OCI-LY3 (cell line): ENCODE results near the gene LUC7L2.

Experiments
- H2AFZ ChIP-seq: fragments of 200-600, 300-600 bp; shearing (Covaris generic); 2 replicates; pipeline ENCODE4 v1.6.0; 2014; ENCODE audit warnings: antibody characterized with exemption, low read depth, low read length
- H3K27ac ChIP-seq: fragments of 200-600, 300-600 bp; sonication (generic); 2 replicates; pipeline ENCODE4 v1.5.1; 2014; ENCODE audit warnings: mild to moderate bottlenecking, low read length, moderate library complexity, mixed read lengths
- H3K27me3 ChIP-seq: fragments of 200-600, 300-600 bp; sonication (generic); 2 replicates; pipeline ENCODE4 v1.6.1; 2014; ENCODE audit warnings: low read depth, low read length, mixed read lengths
- H3K36me3 ChIP-seq: fragments of 200-600, 300-600 bp; sonication (generic); replicated peaks from 2 replicates; pipeline ENCODE3; 2014; ENCODE audit warnings: low read depth, low read length, mixed read lengths
- H3K4me1 ChIP-seq: fragments of 300-600, 200-600 bp; sonication (generic); 2 replicates; pipeline ENCODE4 v1.6.1; 2014; ENCODE audit warnings: low read length, mixed read lengths
- H3K4me2 ChIP-seq: fragments of 200-600, 300-600 bp; sonication (generic); 2 replicates; pipeline ENCODE4 v1.6.1; 2014; ENCODE audit warnings: low read length, mixed read lengths
- H3K4me3 ChIP-seq: fragments of 300-600, 200-600 bp; sonication (generic); 2 replicates; pipeline ENCODE4 v1.5.1; 2014; ENCODE audit warnings: antibody characterized with exemption, mild to moderate bottlenecking, low read length, moderate library complexity
- H3K79me2 ChIP-seq: fragments of 300-600, 200-600 bp; shearing (Covaris generic); 2 replicates; pipeline ENCODE4 v1.6.1; 2014; ENCODE audit warnings: mild to moderate bottlenecking, low read length, mixed read lengths
- H3K9ac ChIP-seq: fragments of 300-600, 200-600 bp; shearing (Covaris generic); 2 replicates; pipeline ENCODE4 v1.6.0; 2014; ENCODE audit warnings: mild to moderate bottlenecking, low read length, moderate library complexity
- H3K9me3 ChIP-seq: fragments of 200-600, 300-600 bp; shearing (Covaris generic); 2 replicates; pipeline ENCODE4 v1.6.1; 2014; ENCODE audit warnings: low read length, mixed read lengths; ENCODE audit not compliant: insufficient read depth
- H4K20me1 ChIP-seq: fragments of 200-600, 300-600 bp; sonication (generic); 2 replicates; pipeline ENCODE4 v1.6.1; 2016; ENCODE audit warnings: low read length, mixed read lengths; ENCODE audit not compliant: insufficient read depth
- EZH2phosphoT487 ChIP-seq: fragments of 200-600 bp; shearing (Covaris generic); IDR thresholded peaks from 2 replicates; pipeline ENCODE4 v1.6.1; 2018; ENCODE audit warnings: antibody characterized with exemption, mixed run types, low read depth
- TF ChIP-seq, protein P1 (sequence below): fragments of 200-600, 300-600 bp; sonication (generic); IDR thresholded peaks from 2 replicates; pipeline ENCODE4 v1.5.1; 2014; ENCODE audit warnings: antibody characterized with exemption, low read length, low read depth

The LUC7L2 gene

DNA sequence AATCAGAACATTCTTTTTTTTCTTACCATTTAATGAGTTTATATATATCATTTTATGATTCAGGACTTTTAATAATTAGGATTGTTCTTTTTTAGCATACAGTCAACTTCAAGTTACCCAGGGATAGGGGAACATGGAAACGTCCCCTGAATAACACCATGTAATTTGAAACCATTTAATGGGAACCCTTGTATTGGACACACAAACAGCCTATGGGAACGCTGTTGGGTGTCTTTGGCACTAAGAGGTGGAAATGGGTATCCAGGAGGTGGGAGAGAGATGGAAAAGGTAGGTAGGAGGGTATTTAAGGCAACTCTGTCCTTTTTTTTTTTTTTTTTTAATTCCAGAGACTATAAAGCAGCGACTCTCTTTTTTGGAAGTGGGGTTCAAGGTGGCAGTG lies 2.6 kb downstream of the LUC7L2 start:
- H3K4me3 ChIP-seq, result no peak overlapping the region
- no peaks in the 10 kb centered on the region for H3K27me3 ChIP-seq
- peaks cover 20% of the 10 kb centered on the region for H3K4me1 ChIP-seq
- H3K9me3 ChIP-seq, result no peaks in the 10 kb centered on the region
- H3K9ac ChIP-seq, result peak overlapping the region; percentile 95; the same call in 1 of the 2 replicates
- TF ChIP-seq EZH2phosphoT487, result no peak
- TF ChIP-seq, protein P1, sequence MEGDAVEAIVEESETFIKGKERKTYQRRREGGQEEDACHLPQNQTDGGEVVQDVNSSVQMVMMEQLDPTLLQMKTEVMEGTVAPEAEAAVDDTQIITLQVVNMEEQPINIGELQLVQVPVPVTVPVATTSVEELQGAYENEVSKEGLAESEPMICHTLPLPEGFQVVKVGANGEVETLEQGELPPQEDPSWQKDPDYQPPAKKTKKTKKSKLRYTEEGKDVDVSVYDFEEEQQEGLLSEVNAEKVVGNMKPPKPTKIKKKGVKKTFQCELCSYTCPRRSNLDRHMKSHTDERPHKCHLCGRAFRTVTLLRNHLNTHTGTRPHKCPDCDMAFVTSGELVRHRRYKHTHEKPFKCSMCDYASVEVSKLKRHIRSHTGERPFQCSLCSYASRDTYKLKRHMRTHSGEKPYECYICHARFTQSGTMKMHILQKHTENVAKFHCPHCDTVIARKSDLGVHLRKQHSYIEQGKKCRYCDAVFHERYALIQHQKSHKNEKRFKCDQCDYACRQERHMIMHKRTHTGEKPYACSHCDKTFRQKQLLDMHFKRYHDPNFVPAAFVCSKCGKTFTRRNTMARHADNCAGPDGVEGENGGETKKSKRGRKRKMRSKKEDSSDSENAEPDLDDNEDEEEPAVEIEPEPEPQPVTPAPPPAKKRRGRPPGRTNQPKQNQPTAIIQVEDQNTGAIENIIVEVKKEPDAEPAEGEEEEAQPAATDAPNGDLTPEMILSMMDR, result no peak
- H3K4me2 ChIP-seq, result 0 out of 2 replicates have a peak overlapping the region, but pooled peaks have one; percentile 18
- no peak overlapping the region for H2AFZ ChIP-seq
- peaks cover 92% of the 10 kb centered on the region for H3K79me2 ChIP-seq
- H3K36me3 ChIP-seq, result peaks cover 25% of the 10 kb centered on the region
- H3K27ac ChIP-seq, result no peak overlapping the region
- H4K20me1 ChIP-seq, result peaks cover 57% of the 10 kb centered on the region

DNA sequence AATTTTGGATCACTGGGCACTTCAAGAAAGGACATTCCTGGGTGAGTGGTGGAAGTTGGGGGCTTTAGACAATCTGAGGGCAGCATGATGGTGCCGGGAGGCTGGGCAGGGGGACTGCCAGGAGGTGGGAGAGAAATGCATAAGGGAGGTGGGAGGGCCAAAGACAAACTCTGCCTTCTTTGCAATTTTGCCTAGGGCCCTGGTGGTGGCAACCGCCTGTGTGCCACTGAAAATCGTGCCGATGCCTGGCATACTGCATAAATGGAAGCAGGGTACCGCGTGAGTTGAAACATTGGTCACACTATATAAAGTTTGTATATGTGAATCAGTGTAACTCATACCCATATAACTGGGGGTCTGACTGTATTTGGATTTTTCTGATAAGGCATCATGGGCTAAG lies 3.3 kb downstream of the LUC7L2 start:
- H2AFZ ChIP-seq, result no peak overlapping the region
- H3K4me1 ChIP-seq, result peaks cover 20% of the 10 kb centered on the region
- TF ChIP-seq, protein P1, result no peak
- no peak for TF ChIP-seq EZH2phosphoT487
- no peak overlapping the region for H3K4me2 ChIP-seq
- H3K27ac ChIP-seq, result no peak overlapping the region
- H3K9ac ChIP-seq, result no peak overlapping the region
- H3K79me2 ChIP-seq, result peaks cover 95% of the 10 kb centered on the region
- H3K4me3 ChIP-seq, result no peak overlapping the region
- peaks cover 64% of the 10 kb centered on the region for H4K20me1 ChIP-seq
- H3K36me3 ChIP-seq, result peaks cover 32% of the 10 kb centered on the region
- no peaks in the 10 kb centered on the region for H3K27me3 ChIP-seq
- H3K9me3 ChIP-seq, result no peaks in the 10 kb centered on the region

DNA sequence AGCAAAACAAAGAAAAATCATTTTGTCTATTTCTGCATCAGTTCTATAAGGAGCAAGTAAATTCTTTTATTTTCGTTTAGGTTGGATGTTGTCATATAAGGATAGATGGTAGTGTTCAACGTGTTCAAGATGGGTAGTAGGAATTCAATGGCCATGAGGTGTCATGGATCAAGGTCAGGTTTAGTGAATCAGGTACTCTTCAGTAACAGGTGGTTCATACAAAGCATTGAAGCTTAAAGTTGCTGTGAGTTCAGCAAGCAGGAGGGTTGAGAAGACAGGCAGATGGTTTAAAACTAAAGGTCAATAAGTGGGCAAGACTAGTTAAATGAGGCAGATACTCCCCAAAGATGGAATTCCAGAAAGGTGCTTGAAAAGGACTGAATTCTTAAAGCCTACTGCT lies 5.6 kb downstream of the LUC7L2 start:
- H3K27me3 ChIP-seq, result no peaks in the 10 kb centered on the region
- peaks cover 87% of the 10 kb centered on the region for H4K20me1 ChIP-seq
- peaks cover 100% of the 10 kb centered on the region for H3K79me2 ChIP-seq
- no peaks in the 10 kb centered on the region for H3K9me3 ChIP-seq
- H3K4me1 ChIP-seq, result peaks cover 15% of the 10 kb centered on the region
- H2AFZ ChIP-seq, result no peak overlapping the region
- H3K4me3 ChIP-seq, result no peak overlapping the region
- H3K4me2 ChIP-seq, result no peak overlapping the region
- no peak overlapping the region for H3K9ac ChIP-seq
- H3K27ac ChIP-seq, result no peak overlapping the region
- peaks cover 32% of the 10 kb centered on the region for H3K36me3 ChIP-seq
- TF ChIP-seq EZH2phosphoT487, result no peak
- TF ChIP-seq, protein P1, result no peak

DNA sequence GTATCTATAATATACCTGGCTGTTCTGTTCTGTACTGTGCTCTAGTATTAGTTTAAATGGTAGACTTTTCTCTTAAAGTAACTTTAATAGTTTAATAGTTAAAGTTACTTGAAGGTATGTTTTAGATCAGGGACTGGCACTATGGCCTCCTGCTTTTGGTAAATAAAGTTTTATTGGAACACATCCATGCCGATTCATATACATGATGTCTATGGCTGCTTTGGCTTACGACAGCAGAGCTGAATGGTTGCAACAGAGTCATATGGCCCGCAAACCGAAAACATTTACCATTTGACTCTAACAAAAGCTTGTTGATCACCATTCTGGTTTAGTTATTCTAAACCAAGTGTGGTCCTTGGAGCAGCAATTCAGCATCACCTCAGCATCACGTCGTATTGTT lies 6.7 kb downstream of the LUC7L2 start:
- Histone ChIP-seq H3K4me2 (no peak overlapping the region), H3K36me3 (peaks cover 27% of the 10 kb centered on the region), H3K27ac (no peak overlapping the region), H3K4me3 (no peak overlapping the region), H2AFZ (no peak overlapping the region), H4K20me1 (peaks cover 88% of the 10 kb centered on the region), H3K27me3 (no peaks in the 10 kb centered on the region), H3K79me2 (peaks cover 100% of the 10 kb centered on the region), H3K9me3 (no peaks in the 10 kb centered on the region), H3K9ac (no peak overlapping the region), H3K4me1 (peaks cover 13% of the 10 kb centered on the region)
- TF ChIP-seq EZH2phosphoT487, result no peak
- TF ChIP-seq, protein P1, result no peak
